Coronary artery (tissue), 2 donors: ENCODE measurements around the gene NR1D2.

Experiments
- DNase-seq: peaks from one replicate; pipeline ENCODE4 v3.0.0-alpha.2; 2017; ENCODE audit warnings: low spot score
- H3K27ac ChIP-seq, 2 donors: fragments of 200-600 bp; sonication (generic); one replicate each; pipeline ENCODE4 v1.5.1; 2016 to 2019
- H3K4me3 ChIP-seq: fragments of 200-600 bp; sonication (generic); 2 replicates; pipeline ENCODE4 v1.5.1; 2016; ENCODE audit warnings: mild to moderate bottlenecking, moderate library complexity
- TF ChIP-seq, protein P1 (sequence below): fragments of 200-600 bp; sonication (generic); IDR thresholded peaks from one replicate; pipeline ENCODE4 v1.5.1; 2019; ENCODE audit warnings: antibody characterized with exemption

Gene NR1D2

DNA sequence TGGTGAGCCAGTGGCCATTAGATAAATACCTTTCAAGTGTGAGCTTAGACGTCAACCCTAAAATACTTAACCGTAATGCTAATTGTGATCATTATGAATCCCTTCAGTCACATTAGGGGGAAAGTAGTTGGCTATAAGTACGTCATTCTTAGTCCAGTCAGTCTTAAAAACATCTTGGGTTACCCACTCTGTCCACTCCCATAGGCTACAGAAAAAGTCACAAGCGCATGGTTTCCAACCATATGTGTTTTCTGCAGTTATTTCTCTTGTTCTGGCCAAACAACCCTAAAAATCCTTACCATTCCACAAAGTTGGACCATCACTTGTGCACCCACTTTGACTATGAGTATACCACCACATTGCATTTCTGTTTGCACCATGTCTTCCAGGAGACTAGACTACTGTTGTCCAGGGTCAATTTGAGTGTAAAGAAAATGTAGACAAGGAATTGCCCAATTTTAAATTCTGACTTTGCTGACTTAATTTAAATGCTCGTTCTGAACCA lies 24.9 kb upstream of the NR1D2 start:
- TF ChIP-seq, protein P1, sequence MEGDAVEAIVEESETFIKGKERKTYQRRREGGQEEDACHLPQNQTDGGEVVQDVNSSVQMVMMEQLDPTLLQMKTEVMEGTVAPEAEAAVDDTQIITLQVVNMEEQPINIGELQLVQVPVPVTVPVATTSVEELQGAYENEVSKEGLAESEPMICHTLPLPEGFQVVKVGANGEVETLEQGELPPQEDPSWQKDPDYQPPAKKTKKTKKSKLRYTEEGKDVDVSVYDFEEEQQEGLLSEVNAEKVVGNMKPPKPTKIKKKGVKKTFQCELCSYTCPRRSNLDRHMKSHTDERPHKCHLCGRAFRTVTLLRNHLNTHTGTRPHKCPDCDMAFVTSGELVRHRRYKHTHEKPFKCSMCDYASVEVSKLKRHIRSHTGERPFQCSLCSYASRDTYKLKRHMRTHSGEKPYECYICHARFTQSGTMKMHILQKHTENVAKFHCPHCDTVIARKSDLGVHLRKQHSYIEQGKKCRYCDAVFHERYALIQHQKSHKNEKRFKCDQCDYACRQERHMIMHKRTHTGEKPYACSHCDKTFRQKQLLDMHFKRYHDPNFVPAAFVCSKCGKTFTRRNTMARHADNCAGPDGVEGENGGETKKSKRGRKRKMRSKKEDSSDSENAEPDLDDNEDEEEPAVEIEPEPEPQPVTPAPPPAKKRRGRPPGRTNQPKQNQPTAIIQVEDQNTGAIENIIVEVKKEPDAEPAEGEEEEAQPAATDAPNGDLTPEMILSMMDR: no peak
- Histone ChIP-seq H3K27ac (no peak overlapping the region), H3K4me3 (no peak overlapping the region)
- no peak for DNase-seq

- Histone ChIP-seq H3K4me3 (no peak overlapping the region), H3K27ac (no peak overlapping the region)
- TF ChIP-seq, protein P1: no peak
- DNase-seq: no peak
Observed at GRCh38 chr3:23921052-23921511, 24.0 kb upstream of the NR1D2 start.

- H3K4me3 ChIP-seq: no peak overlapping the region
- no peak for DNase-seq
- TF ChIP-seq, protein P1: no peak
Observed at GRCh38 chr3:23923786-23924185, 21.3 kb upstream of the NR1D2 start.

DNA sequence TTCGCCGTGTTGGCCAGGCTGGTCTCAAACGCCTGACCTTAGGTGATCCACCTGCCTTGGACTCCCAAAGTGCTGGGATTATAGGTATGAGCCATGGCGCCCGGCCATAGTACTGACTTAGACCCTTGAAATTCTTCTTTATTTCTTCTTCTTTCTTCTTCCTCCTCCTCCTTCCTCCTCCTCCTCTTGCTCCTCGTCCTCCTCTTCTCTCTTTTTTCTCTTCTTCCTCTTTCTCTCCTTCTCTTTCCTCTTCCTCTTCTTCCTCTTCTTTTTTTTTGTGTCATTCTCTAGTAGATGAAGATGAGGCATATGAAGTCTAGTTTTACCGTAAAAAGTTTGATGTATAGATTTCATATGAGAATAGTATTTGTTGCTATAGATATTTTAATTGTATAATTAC lies 18.8 kb upstream of the NR1D2 start:
- DNase-seq: no peak
- TF ChIP-seq, protein P1: no peak
- Histone ChIP-seq H3K27ac (no peak overlapping the region), H3K4me3 (no peak overlapping the region)

More at GRCh38 chr3:23923786-23924185, 21.3 kb upstream of the NR1D2 start:
- no peak overlapping the region for H3K27ac ChIP-seq

DNA sequence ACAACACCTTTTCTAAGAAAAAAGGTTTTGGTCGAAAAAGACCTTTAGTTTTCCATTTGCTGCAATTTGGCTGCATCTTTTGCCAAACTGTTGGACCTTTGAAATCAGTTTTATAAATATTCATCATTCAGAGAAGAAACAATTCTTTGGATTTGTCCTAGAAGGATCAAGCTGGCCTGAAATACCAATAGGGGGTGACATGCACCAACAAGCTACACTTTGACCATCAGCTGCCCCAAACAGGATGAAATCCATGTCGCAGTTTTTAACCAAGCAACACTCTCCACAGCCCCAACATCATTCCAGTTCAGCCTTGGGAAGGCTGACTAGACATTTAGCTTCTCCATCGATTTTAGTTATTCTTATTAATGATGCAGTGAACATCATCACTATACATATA lies 18.4 kb upstream of the NR1D2 start:
- Histone ChIP-seq H3K27ac (no peak overlapping the region), H3K4me3 (no peak overlapping the region)
- TF ChIP-seq, protein P1: no peak
- no peak for DNase-seq

GRCh38 chr3:23928524-23928923 lies 16.6 kb upstream of the NR1D2 start:
- H3K4me3 ChIP-seq: no peak overlapping the region
- no peak overlapping the region for H3K27ac ChIP-seq
- DNase-seq: no peak
- TF ChIP-seq, protein P1: no peak

DNA sequence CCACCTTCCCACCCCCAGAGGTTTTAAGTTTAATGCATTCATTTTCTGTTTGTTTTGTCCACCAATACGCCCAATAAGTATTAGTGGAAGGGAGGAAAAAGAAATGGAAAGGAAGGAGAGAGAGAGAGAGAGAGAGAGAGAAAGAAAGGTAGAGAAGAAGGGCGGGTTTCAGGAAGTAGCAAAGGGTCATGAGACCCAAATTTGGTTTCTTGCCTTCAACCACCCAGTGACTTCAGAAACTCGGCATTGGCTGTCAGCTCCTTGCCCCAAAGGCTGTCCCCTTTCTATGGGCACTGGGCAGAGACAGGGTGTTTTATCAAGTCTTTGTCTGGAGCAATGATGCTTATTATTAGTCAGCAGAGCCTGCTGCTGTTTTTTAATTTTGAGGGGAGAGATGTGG lies 13.5 kb upstream of the NR1D2 start:
- Histone ChIP-seq H3K27ac (no peak overlapping the region), H3K4me3 (no peak overlapping the region)
- no peak for DNase-seq
- TF ChIP-seq, protein P1: no peak
